ENCODE measurements around the gene CDCA4. TPM values are rescaled to one million over a fixed set of nuclear protein-coding genes. Genes with fewer than 3 reads are reported as not detected.

Gene CDCA4
- total RNA-seq, 1 donor from 2014 or later = 40.1 TPM

DNA sequence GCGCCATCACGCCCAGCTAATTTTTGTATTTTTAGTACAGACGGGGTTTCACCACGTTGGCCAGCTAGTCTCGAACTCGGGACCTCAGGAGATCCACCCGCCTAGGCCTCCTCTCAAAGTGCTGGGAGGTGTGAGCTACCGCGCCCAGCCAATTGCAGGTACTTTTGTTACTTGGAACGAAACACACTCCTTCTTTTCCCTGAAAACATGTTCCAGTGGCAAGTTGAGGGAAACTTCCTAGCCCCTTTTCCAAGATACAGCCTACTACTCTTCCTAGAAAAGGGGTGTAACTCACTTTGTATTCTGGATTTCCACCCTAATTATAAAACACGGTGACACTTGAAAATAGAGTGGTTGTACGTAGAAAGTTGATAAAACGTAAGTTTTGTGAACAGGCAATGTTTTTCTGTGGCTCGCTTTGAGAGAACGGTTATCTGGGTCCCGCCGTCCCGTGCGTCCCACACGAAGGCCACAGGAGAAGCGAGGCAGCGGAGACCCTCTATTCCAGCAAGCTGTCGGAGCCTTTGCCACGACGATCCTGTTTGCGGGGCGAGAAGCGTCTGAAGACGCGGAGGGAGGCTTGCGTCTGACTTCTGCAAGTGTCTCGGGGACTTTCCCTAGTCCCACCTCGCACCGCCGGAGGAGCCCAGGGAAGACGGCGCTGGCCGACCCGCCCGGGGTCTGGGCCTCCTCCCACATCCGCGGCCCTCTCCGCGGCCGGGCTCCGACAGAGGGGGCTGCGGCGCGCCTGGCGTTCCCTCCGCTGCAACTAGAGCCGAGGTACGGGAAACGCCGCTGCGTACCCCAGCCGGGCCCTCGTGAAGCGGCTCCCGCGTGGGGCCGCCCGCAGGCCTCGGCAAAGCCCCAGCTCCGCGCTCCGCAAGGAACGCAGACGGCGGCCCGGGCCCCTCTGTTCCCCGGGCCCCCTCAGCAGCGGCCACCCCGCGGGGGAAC lies 745 bp downstream of the CDCA4 start:
- Mint-ChIP-seq H3K27me3 (ENCODE audit: unreplicated experiment) (peaks cover 17% of the 10 kb centered on the region), H3K4me3 (ENCODE audit: unreplicated experiment) (peak overlapping the region; percentile 96), H3K36me3 (ENCODE audit: low read depth, unreplicated experiment) (peaks cover 30% of the 10 kb centered on the region), H3K27ac (ENCODE audit: unreplicated experiment) (peak overlapping the region; percentile 86), H3K4me1 (ENCODE audit: unreplicated experiment) (peaks cover 45% of the 10 kb centered on the region), H3K9me3 (ENCODE audit: unreplicated experiment) (peaks cover 4% of the 10 kb centered on the region)
- DNase-seq (ENCODE audit: low spot score) = peak; percentile 73
- TF ChIP-seq, protein P1, sequence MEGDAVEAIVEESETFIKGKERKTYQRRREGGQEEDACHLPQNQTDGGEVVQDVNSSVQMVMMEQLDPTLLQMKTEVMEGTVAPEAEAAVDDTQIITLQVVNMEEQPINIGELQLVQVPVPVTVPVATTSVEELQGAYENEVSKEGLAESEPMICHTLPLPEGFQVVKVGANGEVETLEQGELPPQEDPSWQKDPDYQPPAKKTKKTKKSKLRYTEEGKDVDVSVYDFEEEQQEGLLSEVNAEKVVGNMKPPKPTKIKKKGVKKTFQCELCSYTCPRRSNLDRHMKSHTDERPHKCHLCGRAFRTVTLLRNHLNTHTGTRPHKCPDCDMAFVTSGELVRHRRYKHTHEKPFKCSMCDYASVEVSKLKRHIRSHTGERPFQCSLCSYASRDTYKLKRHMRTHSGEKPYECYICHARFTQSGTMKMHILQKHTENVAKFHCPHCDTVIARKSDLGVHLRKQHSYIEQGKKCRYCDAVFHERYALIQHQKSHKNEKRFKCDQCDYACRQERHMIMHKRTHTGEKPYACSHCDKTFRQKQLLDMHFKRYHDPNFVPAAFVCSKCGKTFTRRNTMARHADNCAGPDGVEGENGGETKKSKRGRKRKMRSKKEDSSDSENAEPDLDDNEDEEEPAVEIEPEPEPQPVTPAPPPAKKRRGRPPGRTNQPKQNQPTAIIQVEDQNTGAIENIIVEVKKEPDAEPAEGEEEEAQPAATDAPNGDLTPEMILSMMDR (IDR thresholded peaks at IDR 0.05; ENCODE audit: unreplicated experiment) = peak; percentile 32

DNA sequence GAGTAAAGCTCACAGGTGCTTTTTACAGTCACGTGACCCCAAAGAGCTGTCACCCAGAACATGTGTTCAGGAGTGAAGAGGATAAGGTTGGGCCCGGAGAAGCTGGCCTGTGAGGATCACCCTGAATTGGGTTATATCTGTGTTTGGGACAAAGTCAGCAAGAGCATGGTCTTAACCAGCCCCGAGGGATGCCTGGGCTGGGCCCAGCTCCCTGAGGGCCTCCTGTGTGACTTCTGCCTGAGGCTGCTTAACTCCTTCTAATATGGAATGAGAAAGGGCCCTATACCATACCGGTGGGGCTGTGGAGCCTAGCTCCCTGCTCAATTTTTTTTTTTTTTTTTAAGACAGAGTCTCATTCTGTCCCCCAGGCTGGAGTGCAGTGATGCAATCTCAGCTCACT lies 2.5 kb downstream of the CDCA4 start:
- Mint-ChIP-seq H3K27ac (ENCODE audit: unreplicated experiment) (no peak overlapping the region), H3K9me3 (ENCODE audit: unreplicated experiment) (peaks cover 4% of the 10 kb centered on the region), H3K36me3 (ENCODE audit: low read depth, unreplicated experiment) (peaks cover 31% of the 10 kb centered on the region)

DNA sequence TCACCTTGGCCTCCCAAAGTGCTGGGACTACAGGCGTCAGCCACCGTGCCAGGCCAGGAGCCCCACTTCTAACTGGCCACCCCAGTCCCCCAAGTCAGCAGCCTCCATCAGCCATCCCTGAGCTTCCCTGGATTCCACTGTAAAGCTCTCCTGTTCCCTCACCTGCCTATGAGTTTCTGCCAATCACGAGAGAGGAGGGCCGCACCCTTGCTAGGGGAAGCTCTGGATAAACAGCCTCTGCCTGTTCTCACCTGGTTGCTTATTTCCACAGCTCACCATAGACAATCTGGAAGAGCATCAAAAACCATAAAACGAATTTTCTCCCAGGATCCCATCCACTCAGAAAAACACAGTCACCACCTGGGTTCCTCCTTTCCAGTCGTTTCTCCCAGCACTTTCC lies 5.0 kb downstream of the CDCA4 start:
- Mint-ChIP-seq H3K4me1 (ENCODE audit: unreplicated experiment) (peaks cover 72% of the 10 kb centered on the region), H3K9me3 (ENCODE audit: unreplicated experiment) (peaks cover 4% of the 10 kb centered on the region), H3K27ac (ENCODE audit: unreplicated experiment) (peak overlapping the region; percentile 81), H3K27me3 (ENCODE audit: unreplicated experiment) (peaks cover 17% of the 10 kb centered on the region), H3K4me3 (ENCODE audit: unreplicated experiment) (peak overlapping the region; percentile 39), H3K36me3 (ENCODE audit: low read depth, unreplicated experiment) (peaks cover 26% of the 10 kb centered on the region)
- DNase-seq (ENCODE audit: low spot score) = no peak
- TF ChIP-seq, protein P1 (IDR thresholded peaks at IDR 0.05; ENCODE audit: unreplicated experiment) = no peak

More for the DNA sequence above, 2.5 kb downstream of the CDCA4 start:
- TF ChIP-seq, protein P1 (IDR thresholded peaks at IDR 0.05; ENCODE audit: unreplicated experiment) = no peak
- peaks cover 19% of the 10 kb centered on the region for H3K27me3 Mint-ChIP-seq (ENCODE audit: unreplicated experiment)
- DNase-seq (ENCODE audit: low spot score) = no peak
- H3K4me1 Mint-ChIP-seq (ENCODE audit: unreplicated experiment) = peaks cover 62% of the 10 kb centered on the region
- H3K4me3 Mint-ChIP-seq (ENCODE audit: unreplicated experiment) = peak overlapping the region; percentile 71

DNA sequence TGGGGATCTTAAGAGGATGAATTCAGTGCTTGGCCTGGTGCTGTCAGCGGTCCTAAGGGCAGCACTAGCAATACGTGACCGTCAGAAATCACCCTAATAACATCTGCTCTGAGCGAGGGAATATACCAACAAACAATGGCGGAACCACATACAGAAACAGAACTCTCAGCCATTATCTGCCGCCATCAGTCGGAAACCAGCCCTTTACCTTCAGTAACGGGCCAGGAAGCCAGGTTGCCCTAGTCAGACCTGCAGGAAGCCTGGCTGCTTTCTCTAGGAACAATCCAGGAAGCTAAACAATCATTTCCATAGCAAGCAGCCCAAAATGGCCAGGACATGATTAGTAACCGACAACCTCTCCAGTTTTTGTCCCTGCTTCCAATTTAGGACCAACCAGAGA lies 5.6 kb downstream of the CDCA4 start:
- Mint-ChIP-seq H3K4me1 (ENCODE audit: unreplicated experiment) (peaks cover 71% of the 10 kb centered on the region), H3K36me3 (ENCODE audit: low read depth, unreplicated experiment) (peaks cover 30% of the 10 kb centered on the region), H3K27me3 (ENCODE audit: unreplicated experiment) (peaks cover 17% of the 10 kb centered on the region), H3K27ac (ENCODE audit: unreplicated experiment) (peak overlapping the region; percentile 81), H3K4me3 (ENCODE audit: unreplicated experiment) (peak overlapping the region; percentile 26), H3K9me3 (ENCODE audit: unreplicated experiment) (peaks cover 4% of the 10 kb centered on the region)
- TF ChIP-seq, protein P1 (IDR thresholded peaks at IDR 0.05; ENCODE audit: unreplicated experiment) = no peak
- DNase-seq (ENCODE audit: low spot score) = no peak

DNA sequence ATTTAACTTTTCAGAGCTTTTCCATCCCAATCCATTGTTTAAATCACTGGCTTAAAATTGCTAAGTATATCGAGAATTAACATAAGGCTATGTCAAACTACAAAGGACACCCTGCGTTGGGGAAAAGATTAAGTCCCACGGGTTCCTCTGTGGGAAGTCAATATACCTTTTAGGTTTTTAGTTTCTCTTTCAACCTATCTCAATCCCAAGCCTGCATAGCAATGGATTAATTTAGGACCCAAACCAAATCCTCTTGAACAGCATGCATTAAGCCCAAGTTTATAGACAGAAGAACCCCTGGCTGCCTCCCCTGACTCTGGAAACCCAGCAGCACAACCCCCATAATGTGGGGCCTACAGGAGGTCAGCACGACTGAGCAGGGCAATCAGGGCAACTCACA lies 6.3 kb downstream of the CDCA4 start:
- Mint-ChIP-seq H3K4me3 (ENCODE audit: unreplicated experiment) (no peak overlapping the region), H3K4me1 (ENCODE audit: unreplicated experiment) (peaks cover 67% of the 10 kb centered on the region), H3K9me3 (ENCODE audit: unreplicated experiment) (peaks cover 8% of the 10 kb centered on the region), H3K27ac (ENCODE audit: unreplicated experiment) (peak overlapping the region; percentile 81), H3K36me3 (ENCODE audit: low read depth, unreplicated experiment) (peaks cover 33% of the 10 kb centered on the region), H3K27me3 (ENCODE audit: unreplicated experiment) (peaks cover 12% of the 10 kb centered on the region)
- TF ChIP-seq, protein P1 (IDR thresholded peaks at IDR 0.05; ENCODE audit: unreplicated experiment) = no peak
- no peak for DNase-seq (ENCODE audit: low spot score)
